GM23338 (cell line): Measurements from ENCODE around the gene VWA5A. TPM values are rescaled to one million over a fixed set of nuclear protein-coding genes. Genes with fewer than 3 reads are reported as not detected.

ENCODE experiments used
- polyA plus RNA-seq: library from polyadenylated mRNA; unstranded; fragments of >200 nt; fragmentation: Nextera tagmentation; extraction: Ambion mirVana; gene quantifications from 2 replicates; pipeline ENCODE4 v1.2.1, GENCODE V29; 2016
- total RNA-seq: library from RNA; depleted of rRNA; stranded (reverse); fragments of >200 nt; shearing (Covaris generic); gene quantifications from 2 replicates; pipeline ENCODE4 v1.2.3, GENCODE V29; 2014; rRNA removed

VWA5A gene
- total and polyA plus RNA-seq, 2 experiments from 2014 or later, result 10.0 to 13.5 TPM

Other genes with a start within 250 kb of the VWA5A start
- not detected in 2 replicates for gene TMEM225, start 229.8 kb upstream of the VWA5A start, total RNA-seq
- gene TMEM225, start 229.8 kb upstream of the VWA5A start, polyA plus RNA-seq, result not detected in 2 replicates
- 0.14 and 0.74 TPM in 2 replicates for gene OR8D4, start 213.3 kb upstream of the VWA5A start, total RNA-seq
- gene OR8D4, start 213.3 kb upstream of the VWA5A start, polyA plus RNA-seq, result not detected in 2 replicates
- not detected in 2 replicates for gene OR4D5, start 175.8 kb upstream of the VWA5A start, total RNA-seq
- not detected in 2 replicates for gene OR4D5, start 175.8 kb upstream of the VWA5A start, polyA plus RNA-seq
- not detected in 2 replicates for gene OR6T1, start 171.6 kb upstream of the VWA5A start, total RNA-seq
- gene OR6T1, start 171.6 kb upstream of the VWA5A start, polyA plus RNA-seq, result not detected in 2 replicates
- gene OR10S1, start 137.7 kb upstream of the VWA5A start, total RNA-seq, result not detected in 2 replicates
- gene OR10S1, start 137.7 kb upstream of the VWA5A start, polyA plus RNA-seq, result not detected in 2 replicates
- gene OR10G6, start 120.3 kb upstream of the VWA5A start, total RNA-seq, result not detected in 2 replicates
- not detected in 2 replicates for gene OR10G6, start 120.3 kb upstream of the VWA5A start, polyA plus RNA-seq
- not detected in 2 replicates for gene OR10G4, start 102.5 kb upstream of the VWA5A start, total RNA-seq
- gene OR10G4, start 102.5 kb upstream of the VWA5A start, polyA plus RNA-seq, result not detected in 2 replicates
- not detected in 2 replicates for gene OR10G9, start 92.4 kb upstream of the VWA5A start, total RNA-seq
- not detected in 2 replicates for gene OR10G9, start 92.4 kb upstream of the VWA5A start, polyA plus RNA-seq
- not detected in 2 replicates for gene OR10G8, start 88.7 kb upstream of the VWA5A start, total RNA-seq
- not detected in 2 replicates for gene OR10G8, start 88.7 kb upstream of the VWA5A start, polyA plus RNA-seq
- not detected in 2 replicates for gene OR10G7, start 74.1 kb upstream of the VWA5A start, total RNA-seq
- not detected in 2 replicates for gene OR10G7, start 74.1 kb upstream of the VWA5A start, polyA plus RNA-seq
- not detected in 2 replicates for gene OR10D3, start 67.9 kb downstream of the VWA5A start, total RNA-seq
- gene OR10D3, start 67.9 kb downstream of the VWA5A start, polyA plus RNA-seq, result not detected in 2 replicates
- gene OR8G1, start 125.6 kb downstream of the VWA5A start, total RNA-seq, result not detected in 2 replicates
- gene OR8G1, start 125.6 kb downstream of the VWA5A start, polyA plus RNA-seq, result not detected in 2 replicates
- gene OR8G5, start 140.9 kb downstream of the VWA5A start, total RNA-seq, result not detected in 2 replicates
- gene OR8G5, start 140.9 kb downstream of the VWA5A start, polyA plus RNA-seq, result not detected in 2 replicates
- gene OR8D1, start 198.5 kb downstream of the VWA5A start, total RNA-seq, result not detected in 2 replicates
- gene OR8D1, start 198.5 kb downstream of the VWA5A start, polyA plus RNA-seq, result not detected in 2 replicates
- gene OR8D2, start 204.7 kb downstream of the VWA5A start, total RNA-seq, result not detected in 2 replicates
- not detected in 2 replicates for gene OR8D2, start 204.7 kb downstream of the VWA5A start, polyA plus RNA-seq